Right cardiac atrium (tissue), 5 donors: Measurements from ENCODE around the gene PDZRN3. TPM values are rescaled to one million over a fixed set of nuclear protein-coding genes. Genes with fewer than 3 reads are reported as not detected.

Experiments
- ATAC-seq, 2 donors: fragments of 200-7000 bp; cut with Tn5 transposase; one replicate each; pipeline versions ENCODE4 v1.8.0 to v1.9.1; 2020; ENCODE audit warnings: moderate library complexity in 2 of 2, mild to moderate bottlenecking in 1 of 2
- DNase-seq, 3 donors: peaks; one replicate each; pipeline ENCODE4 v3.0.0-alpha.2; 2020
- H3K27ac ChIP-seq: one replicate; pipeline ENCODE4 v1.5.1; 2013; ENCODE audit warnings: mild to moderate bottlenecking, low read length, control low read depth, moderate library complexity
- H3K27me3 ChIP-seq: one replicate; pipeline ENCODE4 v1.6.1; 2013; ENCODE audit not compliant: control insufficient read depth, insufficient read depth
- H3K4me1 ChIP-seq: one replicate; pipeline ENCODE4 v1.6.1; 2013; ENCODE audit warnings: low read length; ENCODE audit not compliant: control insufficient read depth, insufficient read depth
- H3K4me3 ChIP-seq: one replicate; pipeline ENCODE4 v1.5.1; 2013; ENCODE audit warnings: low read length, control low read depth
- H3K9me3 ChIP-seq: one replicate; pipeline ENCODE4 v1.6.1; 2013; ENCODE audit warnings: low read length; ENCODE audit not compliant: control insufficient read depth
- WGBS: extraction: QIAGEN DNeasy Blood & Tissue Kit; methylation state at CpG from one replicate; pipeline ENCODE4 v1.1.7; 2013; 5-methylcytosine and 5-hydroxymethylcytosine counted together
- intact Hi-C, 4 donors: fragments of 100-400 bp; cut with DNase I; formaldehyde crosslinking; loops; one replicate each; pipeline versions ENCODE4 v1.11.0 to v1.14.0; 2022 to 2023
- polyA plus RNA-seq: library from polyadenylated mRNA; stranded (reverse); fragments of 200-250 nt; gene quantifications from one replicate; pipeline ENCODE4 v1.2.3, GENCODE V29; 2013
- total RNA-seq, 4 donors: library from RNA; stranded (reverse); fragmentation: NEBNext Ultra II Directional; extraction: Animal tissue kit (Norgen Biotek cat#: 25700); gene quantifications; one replicate each; pipeline ENCODE4 v1.2.1, GENCODE V29; 2021
- donor health status: healthy with polysubstance abuse.
- donor health status: DM: no; HTN: yes; CAD: no.
- donor health status: DM: no; HTN: no; CAD: no.
- donor health status: DM: no; HTN: yes; CAD: no; lungs with severe emphysema.
- donor health status: DM: yes; HTN: yes; CAD: no.

PDZRN3 gene
- total and polyA plus RNA-seq, 5 donors, result 49.8 to 96.5 (median 70.1) TPM

DNA sequence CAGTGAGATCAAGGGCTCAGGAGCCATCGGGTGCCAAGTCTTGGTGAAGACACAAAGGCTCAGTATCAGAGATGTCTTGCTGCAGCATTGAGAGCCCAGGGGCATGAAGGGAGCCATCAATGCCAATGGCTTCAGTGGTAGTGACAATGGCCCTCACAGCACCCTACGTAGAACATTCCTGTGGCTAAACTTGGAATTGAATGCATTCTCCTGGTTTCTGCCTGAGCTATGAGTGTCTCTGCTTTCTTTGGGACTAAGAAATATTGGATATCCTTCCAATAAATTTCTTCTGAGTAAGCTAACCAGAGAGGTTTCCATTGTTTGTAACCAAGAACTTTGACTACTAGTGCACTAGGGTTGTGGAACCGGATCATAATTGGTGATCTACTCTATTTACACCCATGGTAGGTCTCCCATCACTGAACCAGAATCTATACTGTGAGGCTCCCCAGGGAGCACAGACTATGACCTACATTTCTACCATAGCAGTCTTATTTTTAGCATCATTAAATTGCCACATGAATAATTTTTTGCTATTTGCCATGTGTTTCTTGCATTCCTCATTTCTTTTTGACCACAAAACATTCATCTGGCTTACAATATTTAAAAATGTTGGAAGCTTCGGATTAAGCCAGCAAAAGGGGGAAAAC lies 31.6 kb upstream of the PDZRN3 start:
- Histone ChIP-seq H3K27ac (no peak overlapping the region), H3K4me3 (no peak overlapping the region), H3K9me3 (no peaks in the 10 kb centered on the region), H3K27me3 (no peaks in the 10 kb centered on the region), H3K4me1 (no peaks in the 10 kb centered on the region)
- DNase-seq (no peak), ATAC-seq (no peak)
- intact Hi-C loops, result no loop called here
- 88% methylated on average over 4 of the region's 4 CpGs for WGBS

DNA sequence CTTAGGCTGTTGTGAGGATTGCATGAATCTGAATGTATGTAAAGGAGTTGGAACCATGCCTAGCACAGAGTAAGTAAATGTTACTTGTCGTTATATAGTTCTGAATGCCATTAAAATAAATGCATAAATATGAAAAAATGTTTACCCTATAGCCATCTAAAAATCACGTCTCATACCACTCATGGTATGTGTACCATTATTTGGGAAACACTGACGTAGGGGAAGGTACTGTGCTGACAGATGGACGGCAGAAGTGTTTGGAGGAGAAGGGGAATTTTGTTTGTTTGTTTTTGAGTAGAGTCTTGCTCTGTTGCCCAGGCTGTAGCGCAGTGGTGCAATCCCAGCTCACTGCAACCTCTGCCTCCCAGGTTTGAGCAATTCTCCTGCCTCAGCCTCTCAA lies 30.5 kb upstream of the PDZRN3 start:
- WGBS, result 89% methylated on average over 5 of the region's 5 CpGs
- no peak overlapping the region for H3K27ac ChIP-seq
- H3K27me3 ChIP-seq, result no peaks in the 10 kb centered on the region
- DNase-seq (no peak), ATAC-seq (no peak)
- no peak overlapping the region for H3K4me3 ChIP-seq
- intact Hi-C loops, result no loop called here
- no peaks in the 10 kb centered on the region for H3K9me3 ChIP-seq
- no peaks in the 10 kb centered on the region for H3K4me1 ChIP-seq

DNA sequence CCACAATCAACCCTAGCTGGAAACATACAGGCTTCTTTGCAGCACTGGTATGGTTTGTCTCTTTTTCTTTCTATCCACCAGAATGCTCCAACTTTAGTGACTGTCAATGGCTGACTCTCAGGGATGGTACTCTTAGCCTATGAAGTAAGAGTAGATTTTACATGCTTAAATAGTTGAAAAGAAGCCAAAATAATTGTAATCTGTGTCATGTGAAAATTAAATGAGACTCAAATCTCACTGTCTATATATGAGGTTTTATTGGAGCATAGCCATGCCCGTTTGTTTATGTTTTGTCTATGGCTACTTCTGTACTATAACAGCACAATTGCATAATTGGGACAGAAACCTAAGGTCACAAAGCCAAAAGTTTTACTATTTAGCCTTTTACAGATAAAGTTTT lies 29.1 kb upstream of the PDZRN3 start:
- no peak for ATAC-seq
- WGBS, result 59% methylated on average over 1 of the region's 1 CpG

DNA sequence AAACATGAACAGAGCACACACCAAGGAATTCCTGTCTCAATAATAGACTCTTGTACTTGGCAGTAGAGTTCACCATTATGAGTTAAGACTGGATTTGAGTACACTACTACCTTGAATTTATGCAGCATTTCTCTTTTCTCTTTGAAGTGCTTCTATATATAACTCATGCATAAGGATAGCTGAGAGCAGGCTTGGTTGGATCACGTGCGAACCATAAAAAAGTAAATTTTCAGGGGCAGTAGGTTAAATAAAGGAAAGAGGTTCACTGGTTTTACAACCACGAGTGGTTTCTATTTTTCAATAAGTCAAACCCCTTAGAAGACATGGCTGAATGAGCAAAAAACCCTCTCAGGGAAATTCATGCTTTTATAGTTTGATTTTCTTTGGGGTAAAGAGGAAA lies 28.6 kb upstream of the PDZRN3 start:
- 72% methylated on average over 3 of the region's 3 CpGs for WGBS
- no peak overlapping the region for H3K27ac ChIP-seq
- DNase-seq, result no peak
- ATAC-seq, result no peak
- H3K27me3 ChIP-seq, result no peaks in the 10 kb centered on the region
- H3K4me3 ChIP-seq, result no peak overlapping the region
- intact Hi-C loops, result no loop called here
- no peaks in the 10 kb centered on the region for H3K9me3 ChIP-seq
- no peaks in the 10 kb centered on the region for H3K4me1 ChIP-seq

More for the DNA sequence above, 29.1 kb upstream of the PDZRN3 start:
- H3K27me3 ChIP-seq, result no peaks in the 10 kb centered on the region
- intact Hi-C loops, result no loop called here
- no peaks in the 10 kb centered on the region for H3K4me1 ChIP-seq
- H3K27ac ChIP-seq, result no peak overlapping the region
- no peak for DNase-seq
- no peak overlapping the region for H3K4me3 ChIP-seq
- no peaks in the 10 kb centered on the region for H3K9me3 ChIP-seq

DNA sequence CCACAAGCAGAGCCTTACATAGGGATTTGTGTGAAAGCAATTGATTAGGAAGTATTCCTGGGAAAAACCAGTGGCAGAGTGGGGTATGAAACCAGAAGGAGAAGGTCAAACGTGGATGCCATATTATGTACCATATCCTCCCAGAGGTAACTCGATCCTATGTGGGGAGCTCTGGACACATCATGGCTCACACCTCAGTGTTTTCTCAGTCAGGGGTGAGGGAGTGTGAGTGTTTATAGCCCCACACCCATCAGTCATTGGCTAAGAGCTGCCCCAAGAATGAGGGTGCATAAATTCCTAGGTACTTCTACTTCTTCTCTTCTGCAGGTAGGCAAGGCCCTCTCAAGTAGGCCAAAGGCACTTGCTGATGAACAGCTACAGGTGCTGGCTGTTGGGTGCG lies 28.2 kb upstream of the PDZRN3 start:
- no peaks in the 10 kb centered on the region for H3K27me3 ChIP-seq
- intact Hi-C loops, result no loop called here
- no peak overlapping the region for H3K4me3 ChIP-seq
- no peaks in the 10 kb centered on the region for H3K9me3 ChIP-seq
- no peak for ATAC-seq
- H3K4me1 ChIP-seq, result no peaks in the 10 kb centered on the region
- DNase-seq, result no peak
- H3K27ac ChIP-seq, result no peak overlapping the region
- 88% methylated on average over 3 of the region's 3 CpGs for WGBS

DNA sequence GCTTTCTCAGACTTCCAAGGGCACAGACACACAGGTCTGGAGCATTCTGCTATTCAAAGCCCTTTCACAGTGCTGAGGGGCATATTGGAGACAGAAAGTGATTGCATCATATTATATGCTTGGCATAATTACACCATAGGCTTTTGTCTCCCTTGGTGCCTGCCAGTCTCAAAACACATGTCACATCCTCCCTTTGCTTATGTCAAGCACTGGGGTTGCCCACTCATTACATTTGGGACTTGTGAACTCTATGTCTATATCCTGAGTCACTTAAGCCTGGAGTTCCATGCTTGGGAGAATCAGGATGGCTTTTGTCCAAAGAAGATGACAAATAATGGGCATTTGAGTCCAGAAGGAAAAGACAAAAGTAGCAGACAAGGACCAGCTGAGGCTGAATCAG lies 12.3 kb upstream of the PDZRN3 start:
- Histone ChIP-seq H3K27ac (no peak overlapping the region), H3K4me3 (no peak overlapping the region), H3K4me1 (no peaks in the 10 kb centered on the region), H3K9me3 (no peaks in the 10 kb centered on the region), H3K27me3 (no peaks in the 10 kb centered on the region)
- intact Hi-C loops, result no loop called here
- DNase-seq, result no peak
- no peak for ATAC-seq

DNA sequence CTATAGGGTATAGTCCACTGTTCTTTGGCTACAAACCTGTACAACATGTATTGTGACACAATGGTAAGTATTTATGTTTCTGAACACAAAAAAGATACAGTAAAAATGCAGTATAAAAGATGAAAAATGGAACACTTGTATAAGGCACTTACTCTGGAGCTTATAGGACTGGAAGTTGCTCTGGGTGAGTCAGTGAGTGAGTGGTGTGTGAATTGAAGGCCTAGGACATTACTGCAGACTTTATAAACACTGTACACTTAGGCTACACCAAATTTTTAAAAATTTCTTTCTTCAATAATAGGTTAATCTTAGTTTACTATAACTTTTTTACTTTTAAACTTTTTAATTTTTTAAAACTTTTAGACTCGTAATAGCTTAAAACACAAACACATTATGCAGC lies 10.5 kb upstream of the PDZRN3 start:
- no peak overlapping the region for H3K4me3 ChIP-seq
- H3K4me1 ChIP-seq, result no peaks in the 10 kb centered on the region
- no peak for ATAC-seq
- H3K27ac ChIP-seq, result no peak overlapping the region
- DNase-seq, result no peak
- no peaks in the 10 kb centered on the region for H3K9me3 ChIP-seq
- H3K27me3 ChIP-seq, result no peaks in the 10 kb centered on the region
- WGBS, result 93% methylated on average over 1 of the region's 1 CpG
- intact Hi-C loops, result no loop called here

DNA sequence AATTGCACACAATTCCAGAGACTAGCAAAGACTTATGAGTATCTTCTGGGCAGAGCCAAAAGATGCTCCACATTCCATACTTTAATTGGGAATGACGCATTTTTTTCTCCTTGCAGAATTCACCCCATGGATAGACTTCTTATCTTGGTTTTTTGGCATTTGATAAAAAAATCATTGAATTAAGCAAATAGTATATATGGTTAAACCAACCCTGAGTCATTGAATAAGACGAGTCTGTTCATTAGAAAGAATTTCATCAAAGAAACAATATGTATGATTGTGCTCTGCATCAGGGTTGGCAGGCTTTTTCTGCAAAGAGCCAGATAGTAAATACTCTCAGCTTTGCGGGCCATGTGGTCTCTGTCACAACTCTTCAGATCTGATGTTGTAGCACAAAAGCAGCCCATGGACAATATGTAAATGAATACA lies 9.2 kb upstream of the PDZRN3 start:
- intact Hi-C loops, result no loop called here
- Histone ChIP-seq H3K4me1 (no peaks in the 10 kb centered on the region), H3K27ac (no peak overlapping the region), H3K4me3 (no peak overlapping the region), H3K9me3 (no peaks in the 10 kb centered on the region), H3K27me3 (no peaks in the 10 kb centered on the region)
- WGBS, result 80% methylated on average over 3 of the region's 3 CpGs
- DNase-seq (no peak), ATAC-seq (no peak)

DNA sequence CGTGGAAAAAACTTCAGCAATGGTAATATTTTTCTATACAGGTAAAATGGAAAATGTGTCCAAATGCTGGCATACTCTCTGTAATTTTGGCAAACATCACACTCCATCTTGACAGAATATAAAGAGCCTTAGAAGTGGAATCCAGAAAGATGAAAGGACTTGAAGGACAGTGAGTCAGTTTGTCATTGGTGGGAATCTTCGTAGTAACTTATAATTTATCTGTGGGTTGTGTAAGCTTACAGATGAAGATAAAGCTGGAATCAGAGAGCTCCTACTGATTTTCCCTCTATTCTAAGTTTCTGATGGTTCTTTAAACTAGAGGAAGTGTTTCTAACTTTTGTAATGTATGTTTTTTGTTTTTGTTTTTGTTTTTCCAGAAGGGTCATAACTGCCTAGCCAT lies 8.7 kb upstream of the PDZRN3 start:
- WGBS, result 76% methylated on average over 2 of the region's 2 CpGs
- Histone ChIP-seq H3K9me3 (no peaks in the 10 kb centered on the region), H3K4me3 (no peak overlapping the region), H3K27me3 (no peaks in the 10 kb centered on the region), H3K4me1 (no peaks in the 10 kb centered on the region), H3K27ac (no peak overlapping the region)
- DNase-seq (no peak), ATAC-seq (no peak)
- intact Hi-C loops, result no loop called here

DNA sequence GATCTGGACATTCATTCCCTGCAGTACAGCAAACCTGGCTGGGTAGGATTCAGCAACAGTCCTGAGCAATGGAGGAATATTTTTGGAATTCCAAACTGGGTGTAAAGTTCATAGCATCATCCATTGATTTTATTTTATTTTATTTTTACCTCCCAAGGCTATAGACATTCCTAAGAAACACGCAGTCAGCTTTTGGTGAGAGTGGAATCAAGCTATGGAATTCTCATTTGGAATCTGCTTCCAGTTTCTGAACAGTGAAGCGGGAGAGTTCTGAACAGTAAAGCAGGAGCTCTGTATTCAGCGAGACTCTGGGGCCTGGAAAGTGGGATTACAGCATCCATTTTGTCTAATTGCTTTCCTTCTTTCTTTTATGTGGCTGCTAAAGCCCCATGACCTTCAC lies 1.4 kb upstream of the PDZRN3 start:
- ATAC-seq, result no peak
- H3K27ac ChIP-seq, result peak overlapping the region; percentile 46
- DNase-seq, result no peak
- intact Hi-C loops, result loop anchor here (10.0 kb wide), 4 partner anchors 101 to 219 kb away; no protein-coding TSS in a partner anchor
- no peaks in the 10 kb centered on the region for H3K9me3 ChIP-seq
- H3K27me3 ChIP-seq, result no peaks in the 10 kb centered on the region
- H3K4me1 ChIP-seq, result peaks cover 1% of the 10 kb centered on the region
- peak overlapping the region; percentile 53 for H3K4me3 ChIP-seq
- WGBS, result 76% methylated on average over 3 of the region's 3 CpGs

DNA sequence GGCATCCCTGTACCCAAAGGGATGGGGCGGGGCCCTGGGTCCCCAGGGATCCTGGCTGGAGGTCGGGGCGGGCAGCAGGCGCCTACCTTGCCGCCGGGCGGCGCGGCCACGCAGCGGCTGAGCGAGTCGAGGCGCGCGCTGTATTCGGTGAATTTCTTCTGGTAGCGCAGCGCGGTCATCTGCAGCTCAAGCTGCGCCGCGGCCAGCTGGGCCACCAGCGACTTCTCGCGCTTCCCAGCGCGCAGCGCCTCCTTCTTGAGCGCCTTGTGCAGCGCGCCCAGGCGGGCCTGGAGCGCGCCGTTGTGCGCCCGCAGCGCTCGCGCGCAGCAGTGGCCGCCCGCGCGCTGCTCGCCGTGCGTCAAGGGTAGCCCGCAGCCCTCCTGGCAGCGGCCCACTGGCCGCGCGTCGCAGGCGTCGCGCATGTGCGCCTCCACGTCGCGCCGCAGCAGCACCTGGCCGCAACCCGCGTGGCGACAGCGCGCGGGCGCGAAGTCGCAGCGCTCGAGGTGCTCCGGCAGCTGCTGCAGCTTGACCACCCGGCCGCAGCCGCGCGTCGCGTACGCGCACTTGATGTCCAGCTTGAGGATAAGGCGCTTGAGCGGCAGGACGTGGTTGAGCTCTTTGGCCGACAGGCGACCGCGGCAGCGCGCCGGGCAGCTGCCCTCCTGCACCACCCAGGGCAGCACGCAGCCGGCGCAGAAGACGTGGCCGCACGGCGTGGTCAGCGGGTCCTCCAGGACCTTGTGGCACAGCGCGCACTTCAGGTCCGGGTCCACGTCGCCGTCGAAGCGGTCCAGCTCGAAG lies 522 bp downstream of the PDZRN3 start:
- WGBS, result 3% methylated on average over 112 of the region's 112 CpGs
- H3K27me3 ChIP-seq, result no peaks in the 10 kb centered on the region
- H3K9me3 ChIP-seq, result no peaks in the 10 kb centered on the region
- peak overlapping the region; percentile 90 for H3K27ac ChIP-seq
- peak; percentile 46 to 60 for ATAC-seq
- DNase-seq, result peak; percentile 57 to 81 (median 80)
- H3K4me3 ChIP-seq, result peak overlapping the region; percentile 53
- intact Hi-C loops, result loop anchor here (5.0 to 10.0 kb wide), 6 partner anchors 99 to 221 kb away; no protein-coding TSS in a partner anchor
- peaks cover 5% of the 10 kb centered on the region for H3K4me1 ChIP-seq
